Left lung (tissue), 10 donors: ENCODE measurements around the gene ETNPPL. TPM values are rescaled to one million over a fixed set of nuclear protein-coding genes. Genes with fewer than 3 reads are reported as not detected.

ENCODE experiments used
- ATAC-seq: fragments of 200-7000 bp; cut with Tn5 transposase; one replicate; pipeline ENCODE4 v1.9.1; 2020; ENCODE audit warnings: moderate library complexity
- DNase-seq, 4 donors: peaks; one replicate each; pipeline ENCODE4 v3.0.0-alpha.2; 2013 to 2020
- H3K27ac ChIP-seq, 2 donors: fragments of 200-600 bp; sonication (generic) in 1 of 2; one replicate each; pipeline versions ENCODE4 v1.5.0 to v1.8.0; 2020 to 2021
- H3K27me3 ChIP-seq, 2 donors: fragments of 200-600 bp; sonication (generic) in 1 of 2; one replicate each; pipeline versions ENCODE4 v1.5.0 to v1.8.0; 2020 to 2021
- H3K36me3 ChIP-seq, 2 donors: fragments of 200-600 bp; sonication (generic) in 1 of 2; one replicate each; pipeline versions ENCODE4 v1.5.0 to v1.8.0; 2020 to 2021
- H3K4me1 ChIP-seq, 2 donors: fragments of 200-600 bp; one replicate each; pipeline ENCODE4 v1.8.0; 2021
- H3K4me3 ChIP-seq, 2 donors: fragments of 200-600 bp; sonication (generic) in 1 of 2; one replicate each; pipeline versions ENCODE4 v1.5.0 to v1.8.0; 2020 to 2021; ENCODE audit warnings: mild to moderate bottlenecking in 1 of 2
- H3K9me3 ChIP-seq, 2 donors: fragments of 200-600 bp; sonication (generic) in 1 of 2; one replicate each; pipeline versions ENCODE4 v1.5.0 to v1.8.0; 2020 to 2021
- intact Hi-C, 2 donors: fragments of 100-400 bp; cut with DNase I; formaldehyde crosslinking; loops; one replicate each; pipeline versions ENCODE4 v1.11.2 to v1.14.2; 2022
- polyA plus RNA-seq, 6 donors: library from polyadenylated mRNA; unstranded; fragments of 120-200 nt; gene quantifications; one replicate each; pipeline ENCODE4 v1.2.1, GENCODE V29; 2013; ENCODE audit not compliant: insufficient read length in 6 of 6
- total RNA-seq, 2 donors: library from RNA; stranded (reverse); fragmentation: NEBNext Ultra II Directional; extraction: Animal tissue kit (Norgen Biotek cat#: 25700); gene quantifications; one replicate each; pipeline ENCODE4 v1.2.1, GENCODE V29; 2021
- TF ChIP-seq, protein P1 (sequence below), 2 donors: fragments of 200-600 bp; sonication (generic) in 1 of 2; IDR thresholded peaks; one replicate each; pipeline versions ENCODE4 v1.5.0 to v1.8.0; 2021; ENCODE audit warnings: antibody characterized with exemption in 2 of 2
- donor health status: DM: no; HTN: yes; CAD: no.
- donor health status: DM: no; HTN: no; CAD: no.

Gene ETNPPL
- total and polyA plus RNA-seq, 8 donors, result not detected

DNA sequence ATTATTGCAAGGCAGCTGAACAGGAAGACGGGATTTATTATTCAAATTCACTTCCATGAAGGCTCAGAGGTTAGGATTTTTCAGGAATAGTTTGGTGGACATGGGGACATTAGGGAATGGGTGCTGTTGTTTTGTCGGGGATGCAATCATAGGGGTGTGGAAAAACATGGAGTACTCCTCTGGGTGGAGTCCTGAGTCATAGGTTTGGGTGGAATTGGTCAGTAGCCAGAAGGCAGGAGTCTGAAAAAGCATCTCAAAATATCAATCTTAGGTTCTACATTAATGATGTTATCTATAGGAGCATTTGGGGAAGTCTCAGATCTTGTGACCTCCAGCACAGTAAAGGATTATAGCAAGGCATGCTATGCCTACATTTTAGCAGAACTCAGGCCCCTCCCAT lies 14.5 kb upstream of the ETNPPL start:
- Histone ChIP-seq H3K4me3 (no peak overlapping the region), H3K9me3 (no peaks in the 10 kb centered on the region), H3K27ac (no peak overlapping the region), H3K4me1 (no peaks in the 10 kb centered on the region), H3K36me3 (no peaks in the 10 kb centered on the region), H3K27me3 (no peaks in the 10 kb centered on the region)
- intact Hi-C loops, result no loop called here
- TF ChIP-seq, protein P1, sequence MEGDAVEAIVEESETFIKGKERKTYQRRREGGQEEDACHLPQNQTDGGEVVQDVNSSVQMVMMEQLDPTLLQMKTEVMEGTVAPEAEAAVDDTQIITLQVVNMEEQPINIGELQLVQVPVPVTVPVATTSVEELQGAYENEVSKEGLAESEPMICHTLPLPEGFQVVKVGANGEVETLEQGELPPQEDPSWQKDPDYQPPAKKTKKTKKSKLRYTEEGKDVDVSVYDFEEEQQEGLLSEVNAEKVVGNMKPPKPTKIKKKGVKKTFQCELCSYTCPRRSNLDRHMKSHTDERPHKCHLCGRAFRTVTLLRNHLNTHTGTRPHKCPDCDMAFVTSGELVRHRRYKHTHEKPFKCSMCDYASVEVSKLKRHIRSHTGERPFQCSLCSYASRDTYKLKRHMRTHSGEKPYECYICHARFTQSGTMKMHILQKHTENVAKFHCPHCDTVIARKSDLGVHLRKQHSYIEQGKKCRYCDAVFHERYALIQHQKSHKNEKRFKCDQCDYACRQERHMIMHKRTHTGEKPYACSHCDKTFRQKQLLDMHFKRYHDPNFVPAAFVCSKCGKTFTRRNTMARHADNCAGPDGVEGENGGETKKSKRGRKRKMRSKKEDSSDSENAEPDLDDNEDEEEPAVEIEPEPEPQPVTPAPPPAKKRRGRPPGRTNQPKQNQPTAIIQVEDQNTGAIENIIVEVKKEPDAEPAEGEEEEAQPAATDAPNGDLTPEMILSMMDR (IDR thresholded peaks at IDR 0.05), result no peak
- ATAC-seq, result no peak
- DNase-seq, result no peak

DNA sequence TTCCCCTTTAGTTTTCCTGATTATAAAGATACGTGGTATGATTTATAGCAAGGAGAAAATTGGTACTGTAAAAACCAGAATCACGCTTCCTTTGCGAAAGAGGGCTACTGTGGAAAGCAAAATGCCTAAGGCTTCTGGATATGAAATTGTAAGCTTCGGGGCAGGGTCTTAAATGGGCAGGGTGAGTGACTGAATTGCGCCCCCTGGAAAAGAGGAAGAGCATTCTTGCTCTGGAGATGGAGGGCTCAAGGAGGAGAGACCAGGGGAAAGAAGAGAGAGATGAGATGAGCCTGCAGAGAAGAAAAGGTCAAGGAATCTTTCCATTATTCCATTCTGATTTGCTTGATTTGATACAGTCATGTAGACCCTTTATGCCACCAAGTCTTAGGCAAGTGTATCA lies 13.1 kb upstream of the ETNPPL start:
- TF ChIP-seq, protein P1 (IDR thresholded peaks at IDR 0.05), result no peak
- no peaks in the 10 kb centered on the region for H3K36me3 ChIP-seq
- H3K27ac ChIP-seq, result no peak overlapping the region
- ATAC-seq (no peak), DNase-seq (no peak)
- no peak overlapping the region for H3K4me3 ChIP-seq
- no peaks in the 10 kb centered on the region for H3K9me3 ChIP-seq
- no peaks in the 10 kb centered on the region for H3K27me3 ChIP-seq
- H3K4me1 ChIP-seq, result no peaks in the 10 kb centered on the region
- intact Hi-C loops, result no loop called here

DNA sequence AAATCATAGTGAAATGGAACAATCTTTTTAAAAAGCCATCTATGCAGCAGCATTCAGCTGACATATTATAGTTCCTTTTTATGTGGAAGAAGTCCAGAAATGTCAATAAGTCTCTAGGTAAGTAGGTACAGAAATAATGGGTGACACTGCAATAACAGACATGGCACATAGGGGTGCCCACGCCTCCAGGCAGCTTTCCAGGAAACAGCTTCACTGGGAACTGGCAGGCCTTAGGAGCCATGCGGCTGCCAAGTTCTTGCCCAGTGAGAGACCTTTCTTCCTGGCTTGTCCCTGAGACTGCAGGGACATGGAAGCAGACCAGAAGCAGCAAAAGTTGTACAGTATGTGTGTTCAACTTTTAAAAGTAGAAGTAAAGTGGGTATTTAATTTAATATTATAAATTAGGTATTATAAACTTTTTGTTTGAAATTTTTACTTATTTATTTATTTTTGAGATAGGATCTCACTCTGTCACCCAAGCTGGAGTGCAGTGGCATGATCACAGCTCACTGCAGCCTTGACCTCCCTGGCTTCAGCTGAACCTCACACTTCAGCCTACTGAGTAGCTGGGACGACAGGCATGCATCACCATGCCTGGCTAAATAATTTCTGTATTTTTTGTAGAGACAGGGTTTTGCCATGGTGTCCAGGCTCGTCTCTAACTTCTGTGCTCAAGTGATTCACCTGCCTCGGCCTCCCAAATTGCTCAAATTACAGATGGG lies 12.1 kb upstream of the ETNPPL start:
- intact Hi-C loops, result no loop called here
- peak; percentile 83 for ATAC-seq
- TF ChIP-seq, protein P1 (IDR thresholded peaks at IDR 0.05), result no peak

DNA sequence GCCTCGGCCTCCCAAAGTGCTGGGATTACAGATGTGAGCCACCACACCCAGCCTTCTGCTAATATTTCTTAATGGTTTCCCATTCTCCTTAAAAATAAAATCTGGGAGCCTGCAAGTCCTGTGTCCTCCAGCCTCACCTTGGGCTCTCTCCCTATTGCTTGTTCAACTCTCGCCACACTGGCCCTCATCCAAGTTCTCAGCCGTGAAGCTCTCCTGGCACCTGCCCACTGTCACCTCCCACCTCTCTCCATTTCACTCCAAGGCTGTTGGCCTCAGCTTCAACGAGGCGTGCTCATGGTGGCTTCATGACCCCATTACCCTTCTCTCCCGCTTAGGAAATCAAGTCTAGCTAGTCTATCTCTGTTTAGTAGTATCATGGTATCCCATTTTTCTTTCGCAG lies 9.5 kb upstream of the ETNPPL start:
- ATAC-seq (no peak), DNase-seq (no peak)
- Histone ChIP-seq H3K27me3 (no peaks in the 10 kb centered on the region), H3K27ac (no peak overlapping the region), H3K36me3 (no peaks in the 10 kb centered on the region), H3K4me3 (no peak overlapping the region), H3K4me1 (no peaks in the 10 kb centered on the region), H3K9me3 (no peaks in the 10 kb centered on the region)
- TF ChIP-seq, protein P1 (IDR thresholded peaks at IDR 0.05), result no peak
- intact Hi-C loops, result no loop called here

More for the DNA sequence above, 12.1 kb upstream of the ETNPPL start:
- no peak overlapping the region for H3K27ac ChIP-seq
- DNase-seq, result peak in 1 of 4 donors; percentile 39
- no peaks in the 10 kb centered on the region for H3K4me1 ChIP-seq
- H3K4me3 ChIP-seq, result no peak overlapping the region
- H3K36me3 ChIP-seq, result no peaks in the 10 kb centered on the region
- H3K27me3 ChIP-seq, result no peaks in the 10 kb centered on the region
- H3K9me3 ChIP-seq, result no peaks in the 10 kb centered on the region

DNA sequence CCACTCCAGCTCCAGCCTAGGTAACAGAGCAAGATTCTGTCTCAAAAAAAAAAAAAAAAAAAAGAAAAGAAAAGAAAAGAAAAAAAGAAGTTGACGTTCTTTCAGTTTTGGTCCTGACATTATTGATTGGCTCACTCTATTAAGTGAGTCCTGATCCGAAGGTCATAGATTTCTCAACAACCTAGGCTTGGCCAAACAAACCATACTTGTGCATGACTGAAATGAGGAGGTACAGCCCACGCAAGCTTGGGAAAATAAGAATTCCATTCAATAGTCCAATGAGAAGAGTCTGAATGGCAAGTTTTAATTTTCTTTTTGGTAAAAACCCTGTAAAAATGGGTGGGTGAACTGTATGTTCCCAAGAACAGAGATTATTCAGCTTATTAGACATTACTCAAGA lies 3.2 kb upstream of the ETNPPL start:
- peaks cover 14 to 55% of the 10 kb centered on the region in 2 donors for H3K27me3 ChIP-seq
- H3K9me3 ChIP-seq, result peaks cover 0 to 4% of the 10 kb centered on the region in 2 donors
- TF ChIP-seq, protein P1 (IDR thresholded peaks at IDR 0.05), result no peak
- H3K4me3 ChIP-seq, result no peak overlapping the region
- no peak for DNase-seq
- intact Hi-C loops, result no loop called here
- peaks cover 4 to 10% of the 10 kb centered on the region in 2 donors for H3K4me1 ChIP-seq
- H3K36me3 ChIP-seq, result no peaks in the 10 kb centered on the region
- ATAC-seq, result no peak
- no peak overlapping the region for H3K27ac ChIP-seq
